ENCODE data around the gene TTC22.
A peak's percentile ranks its signal among the peaks of the same experiment; 100 is the strongest.

The TTC22 gene

DNA sequence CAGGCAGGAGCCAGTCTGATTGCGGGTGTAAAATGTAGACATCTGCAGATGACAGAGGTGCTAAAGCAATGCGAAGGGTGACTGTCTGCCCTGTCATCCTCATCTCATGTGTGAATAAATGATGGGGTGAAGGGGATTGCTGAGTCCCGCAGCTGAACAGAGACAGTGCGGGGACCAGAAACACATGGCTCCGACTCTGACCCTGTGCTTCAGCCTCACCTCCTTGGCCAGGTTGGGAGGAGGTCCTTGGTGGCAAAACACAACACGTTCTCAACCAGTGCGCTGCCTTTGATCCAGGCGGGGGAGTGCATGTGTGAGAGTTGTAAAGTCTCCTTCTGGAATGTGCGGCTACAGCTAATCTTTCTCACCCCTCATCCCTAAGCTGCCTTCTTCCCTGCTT, 32.0 kb upstream of the TTC22 start:
- no peak for DNase-seq

DNA sequence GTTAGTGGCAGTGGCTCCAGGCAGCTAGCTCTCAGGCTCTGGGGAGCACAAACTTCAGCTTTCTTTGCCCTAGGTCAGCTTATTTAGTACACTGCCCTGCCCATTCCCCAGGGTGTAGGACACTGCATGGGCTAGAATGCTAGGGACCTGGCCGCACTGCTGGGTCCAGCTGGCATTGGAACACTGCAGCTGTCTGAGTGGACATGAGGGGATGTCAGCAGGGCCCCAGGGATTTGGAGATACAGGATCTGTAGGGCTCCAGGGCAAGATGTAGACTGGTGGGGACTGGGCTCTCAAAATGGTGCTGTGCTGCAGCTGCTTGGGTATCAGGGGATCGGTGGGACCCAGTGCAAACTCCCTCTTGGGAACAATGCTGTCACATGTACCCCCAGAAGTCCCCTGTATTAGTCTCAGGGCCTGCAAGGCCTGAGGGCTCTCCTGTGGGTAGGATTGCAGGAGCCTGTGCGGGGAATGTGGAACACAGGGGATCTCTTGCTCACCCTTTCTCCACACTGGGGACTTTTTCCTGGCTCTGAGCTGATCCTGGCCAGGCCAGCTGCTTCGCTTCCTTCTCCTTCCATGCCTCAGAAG, 25.2 kb upstream of the TTC22 start:
- DNase-seq, result no peak

DNA sequence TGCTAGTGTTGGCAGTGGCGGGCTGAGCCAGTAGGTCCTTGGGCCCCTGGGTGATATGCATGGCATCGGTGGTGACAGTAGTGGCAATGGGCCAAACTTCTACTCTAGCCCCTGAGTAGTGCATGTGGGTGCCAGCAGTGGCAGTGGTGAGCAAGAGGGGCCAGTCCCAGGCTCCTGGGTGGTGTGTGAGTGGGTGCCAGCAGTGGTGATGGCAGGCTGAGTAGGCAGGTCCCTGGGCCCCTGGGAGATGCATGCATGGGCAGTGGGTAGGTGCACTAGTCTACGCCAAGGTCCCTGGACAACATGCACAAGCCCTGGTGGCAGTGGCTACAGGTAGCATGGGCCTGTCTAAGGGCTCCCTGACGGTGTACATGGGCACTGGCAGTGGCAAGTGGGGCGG, 24.6 kb upstream of the TTC22 start:
- no peak for DNase-seq

DNA sequence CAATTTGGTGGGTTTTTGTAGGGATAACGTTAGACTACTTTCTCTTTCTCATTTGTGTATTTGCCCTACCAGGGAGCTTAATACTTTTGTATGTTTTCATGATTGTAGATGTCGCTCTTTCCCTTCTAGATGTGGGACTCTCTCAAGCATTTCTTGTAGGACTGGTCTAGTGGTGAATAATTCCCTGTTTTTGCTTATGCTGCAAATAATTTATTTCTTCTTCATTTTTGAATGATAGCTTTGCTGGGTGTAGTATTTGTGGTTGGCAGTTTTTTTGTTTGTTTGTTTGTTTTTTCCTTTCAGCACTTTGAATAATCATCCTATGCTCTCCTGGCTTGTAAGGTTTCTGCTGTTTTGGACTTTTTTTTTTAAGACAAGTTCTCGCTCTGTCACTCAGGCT, 22.5 kb upstream of the TTC22 start:
- DNase-seq, result no peak

DNA sequence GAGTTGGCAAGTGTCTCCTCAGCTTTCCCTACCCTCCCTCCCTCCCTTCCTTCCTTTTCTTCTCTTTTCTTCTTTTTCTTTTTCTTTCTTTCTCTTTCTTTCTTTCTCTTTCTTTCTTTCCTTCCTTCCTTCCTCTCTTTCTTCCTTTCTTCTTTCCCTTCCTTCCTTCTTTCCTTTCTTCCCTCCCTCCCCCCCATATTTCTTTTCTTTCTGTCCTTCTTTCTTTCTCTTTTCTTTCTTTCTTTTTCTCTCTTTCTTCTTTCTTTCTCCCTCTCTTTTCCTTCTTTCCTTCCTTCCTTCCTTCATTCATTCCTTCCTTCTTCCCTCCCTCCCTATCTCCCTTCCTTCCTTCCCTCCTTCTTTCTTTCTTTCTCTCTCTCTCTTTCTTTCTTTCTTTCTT, 18.6 kb upstream of the TTC22 start:
- no peak for DNase-seq

DNA sequence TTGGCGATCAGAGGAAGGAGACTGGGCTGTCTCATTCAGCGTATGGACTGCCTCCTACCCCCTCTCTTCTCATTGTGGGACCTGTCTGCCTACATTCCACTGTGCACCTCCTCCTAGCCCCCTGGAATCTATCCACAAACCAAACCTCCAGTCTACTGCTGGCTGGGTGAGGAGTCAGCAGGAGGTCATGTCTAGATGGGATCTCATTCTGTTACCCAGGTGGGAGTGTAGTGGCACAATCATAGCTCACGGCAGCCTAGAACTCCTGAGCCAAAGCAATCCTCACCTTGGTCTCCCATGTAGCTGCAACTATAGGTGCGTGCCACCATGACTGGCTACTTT, 18.0 kb upstream of the TTC22 start:
- no peak for DNase-seq

DNA sequence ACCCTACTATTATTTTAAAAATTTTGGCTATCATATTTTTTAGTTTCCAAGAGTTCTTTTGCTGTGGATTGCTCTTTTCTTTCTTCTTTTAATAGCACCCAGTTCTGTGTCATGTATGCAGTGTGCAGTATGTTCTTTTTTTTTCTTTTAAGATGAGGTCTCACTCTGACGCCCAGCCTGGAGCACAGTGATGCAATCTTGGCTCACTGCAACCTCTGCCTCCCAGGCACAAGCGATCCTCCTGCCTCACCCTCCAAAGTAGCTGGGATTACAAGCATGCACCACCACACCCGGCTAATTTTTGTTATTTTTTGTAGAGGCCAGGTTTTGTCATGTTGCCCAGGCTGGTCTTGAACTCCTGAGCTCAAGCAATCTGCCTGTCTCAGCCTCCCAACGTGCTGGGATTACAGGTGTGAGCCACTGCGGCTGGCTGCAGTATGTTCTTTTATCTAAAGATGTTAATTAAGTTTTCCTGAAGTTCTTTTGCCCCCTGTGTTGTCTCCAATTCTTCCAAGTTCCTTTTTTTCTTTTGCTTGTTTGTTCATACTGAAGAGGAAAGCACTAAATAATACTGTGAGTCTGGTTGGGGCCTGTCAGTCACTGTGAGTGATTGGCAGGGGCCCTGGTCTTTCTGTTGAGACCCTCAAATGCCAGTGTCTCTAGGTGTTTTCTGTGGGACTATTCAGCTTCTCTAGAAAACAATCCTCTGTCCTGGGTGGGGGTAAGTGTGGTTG, 17.5 kb upstream of the TTC22 start:
- no peak for DNase-seq

DNA sequence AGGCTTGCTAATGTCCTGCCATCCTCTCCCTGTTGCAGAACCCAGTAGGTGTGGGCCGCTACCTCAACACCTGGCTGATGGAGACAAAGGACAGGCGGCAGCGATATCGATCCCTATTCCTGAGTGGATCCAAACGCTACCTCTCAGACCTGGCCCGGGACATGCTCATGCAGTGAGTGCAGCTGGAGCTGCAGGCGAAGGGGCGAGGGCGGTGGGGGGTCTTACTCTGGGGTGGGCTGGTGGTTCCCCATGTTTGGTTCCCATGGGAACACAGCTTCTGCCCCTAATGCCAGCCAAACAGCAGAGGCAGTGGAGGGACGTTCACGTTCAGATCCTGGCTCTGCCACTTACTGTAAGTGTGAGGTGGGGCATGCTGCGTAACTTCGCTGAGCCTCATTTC, 15.8 kb upstream of the TTC22 start:
- DNase-seq, result no peak

DNA sequence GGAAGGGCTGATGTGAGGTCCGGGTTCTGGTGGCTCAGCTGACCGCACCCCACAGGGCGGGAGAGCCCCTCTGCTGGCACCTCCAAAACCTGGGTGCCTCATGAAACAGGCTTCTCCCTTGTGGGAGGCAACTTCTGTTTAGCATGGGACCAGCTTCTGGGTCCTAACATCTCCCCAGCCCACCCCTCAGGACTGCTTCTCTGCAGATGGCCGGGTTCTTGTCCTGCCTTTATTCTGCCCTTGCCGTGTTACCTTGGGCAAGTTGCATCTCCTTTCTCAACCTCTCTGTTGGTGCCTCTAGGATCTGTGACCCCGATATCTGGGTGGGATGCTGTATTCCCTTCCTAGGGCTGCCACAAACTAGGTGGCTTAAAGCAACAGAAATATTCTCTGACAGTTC, 15.0 kb upstream of the TTC22 start:
- no peak for DNase-seq

DNA sequence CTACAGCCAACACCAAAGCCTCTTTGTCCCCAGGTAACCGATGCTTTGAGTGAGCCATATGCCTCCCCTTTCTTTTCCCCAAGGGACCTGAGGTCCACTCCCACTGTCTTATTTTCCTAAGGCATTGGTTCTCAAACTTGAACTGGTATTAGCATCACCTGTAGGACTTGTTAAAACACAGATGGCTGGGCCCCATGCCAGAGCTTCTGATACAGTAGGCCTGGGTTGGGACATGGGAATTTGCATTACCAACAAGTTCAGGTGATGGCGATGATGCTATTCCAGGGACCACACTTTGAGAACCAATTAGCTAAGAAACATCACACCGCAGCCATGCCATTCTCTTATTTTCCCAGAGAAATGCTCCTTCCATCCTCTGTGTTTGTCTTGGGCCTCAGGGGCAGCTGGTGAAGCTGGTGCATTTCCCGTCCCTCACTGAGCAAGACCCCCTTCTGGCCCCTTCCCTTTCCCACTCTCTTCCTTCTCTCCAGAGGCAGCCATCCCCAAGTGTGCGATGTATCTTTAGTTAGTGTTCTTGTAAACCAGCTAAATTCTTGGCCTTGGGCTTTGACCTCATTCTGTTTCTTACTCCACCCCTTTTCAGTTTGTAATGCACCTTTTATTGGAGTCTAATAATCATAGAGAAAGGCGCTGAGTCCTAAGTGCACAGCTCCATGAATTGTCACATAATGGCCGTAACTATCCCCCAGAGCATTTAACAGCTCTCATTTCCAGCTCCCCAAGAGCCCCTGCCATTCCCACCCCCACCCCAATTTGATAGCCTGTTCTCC, 14.2 kb upstream of the TTC22 start:
- no peak for DNase-seq

DNA sequence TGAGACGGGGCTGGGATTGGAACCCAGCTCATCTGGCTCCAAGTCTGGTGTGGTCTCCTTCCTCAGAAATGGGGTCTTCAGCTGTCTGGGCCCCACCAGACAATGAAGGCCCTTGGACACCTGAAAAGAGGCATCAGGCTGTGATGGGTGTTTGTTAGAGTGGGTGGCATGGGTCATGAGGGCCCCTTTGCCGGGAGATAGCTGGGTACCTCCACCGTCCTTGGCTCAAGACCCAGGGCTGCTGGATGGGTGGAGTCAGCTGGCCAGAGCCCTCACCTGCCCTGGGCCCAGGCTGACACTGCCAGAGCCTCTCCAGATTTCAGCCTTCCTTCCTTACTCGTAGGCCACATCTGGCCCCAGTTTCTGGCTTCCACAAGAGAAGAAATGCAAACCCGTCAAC, 13.4 kb upstream of the TTC22 start:
- DNase-seq, result no peak

DNA sequence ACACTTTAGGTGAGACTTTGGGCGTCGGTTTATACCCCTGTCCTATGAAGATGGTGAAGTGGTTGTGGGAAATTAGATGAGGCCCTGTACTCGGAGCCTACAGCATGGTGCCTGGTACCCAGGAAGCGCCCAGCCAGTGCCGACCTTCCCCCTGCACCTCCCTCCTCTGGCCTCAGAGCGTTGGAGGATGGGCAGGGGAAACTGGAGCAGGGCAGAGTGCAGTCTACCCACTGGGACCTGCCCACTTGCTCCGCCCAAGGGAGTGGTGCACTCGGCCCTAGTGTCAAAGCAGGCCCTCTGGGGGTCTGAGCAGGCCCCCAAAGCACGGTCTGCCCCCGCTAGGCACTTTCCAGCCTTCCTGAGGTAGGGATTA, 13.0 kb upstream of the TTC22 start:
- DNase-seq, result no peak

DNA sequence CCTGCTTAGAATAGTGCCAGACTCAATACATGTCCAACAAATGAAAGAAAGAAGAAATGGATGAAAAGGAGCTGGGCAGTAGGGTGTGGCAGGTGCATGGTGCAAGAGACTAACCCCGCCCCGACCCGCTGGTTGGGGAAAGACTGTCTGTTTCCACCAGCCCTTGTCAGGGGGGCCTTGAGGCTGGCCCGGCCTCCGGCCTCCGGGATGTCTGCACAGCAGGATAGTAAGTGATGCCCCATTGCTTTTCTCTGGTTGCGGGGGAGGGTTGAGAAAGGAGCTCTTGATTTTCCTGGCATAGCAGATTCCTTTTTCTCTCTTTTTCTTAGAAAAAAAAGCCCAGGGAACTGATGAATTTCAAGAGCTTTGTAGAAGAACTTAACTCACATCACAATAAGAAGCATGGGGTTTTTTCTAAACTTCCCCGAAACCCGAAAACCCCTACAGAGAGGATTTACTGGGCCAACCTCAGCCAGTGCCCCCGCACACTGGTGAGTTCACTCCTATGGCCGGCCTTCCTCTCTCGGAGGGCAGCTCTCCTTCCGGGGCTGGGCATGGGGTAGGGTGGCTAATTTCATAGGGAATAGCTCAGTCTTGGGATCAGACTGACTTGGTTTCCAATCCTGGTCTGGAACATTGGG, 12.5 kb upstream of the TTC22 start:
- DNase-seq, result no peak

DNA sequence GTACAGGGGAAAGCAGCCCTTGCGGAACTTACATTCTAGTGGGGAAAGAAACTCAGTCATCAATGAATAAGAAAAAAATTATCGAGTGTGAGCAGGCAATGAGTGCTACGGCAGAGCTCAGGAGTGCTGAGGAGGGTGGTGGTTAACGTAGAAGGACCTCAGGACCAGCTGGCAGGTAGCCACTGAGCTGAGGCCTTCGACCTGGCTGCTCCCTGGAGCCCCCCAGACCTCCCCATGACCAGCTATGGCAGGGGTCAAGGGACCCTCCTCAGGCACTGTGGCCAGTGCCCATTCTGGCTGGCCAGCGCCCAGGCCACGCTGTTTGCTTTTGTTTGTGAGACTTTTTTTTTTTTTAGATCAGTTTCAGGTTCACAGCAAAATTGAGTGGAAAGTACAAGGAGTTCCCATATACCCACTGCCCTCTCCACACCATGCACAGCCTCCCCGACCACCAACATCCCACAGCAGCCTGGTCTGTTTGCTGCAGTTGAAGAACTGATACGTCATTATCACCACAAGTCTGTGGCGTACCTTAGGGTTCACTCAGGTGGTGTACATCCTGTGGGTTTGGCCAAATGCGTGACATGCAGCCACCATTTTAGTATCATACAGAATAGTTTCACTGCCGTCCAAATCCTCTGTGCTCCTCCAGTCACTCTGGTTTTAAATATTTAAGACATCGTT, 11.8 kb upstream of the TTC22 start:
- DNase-seq, result no peak

DNA sequence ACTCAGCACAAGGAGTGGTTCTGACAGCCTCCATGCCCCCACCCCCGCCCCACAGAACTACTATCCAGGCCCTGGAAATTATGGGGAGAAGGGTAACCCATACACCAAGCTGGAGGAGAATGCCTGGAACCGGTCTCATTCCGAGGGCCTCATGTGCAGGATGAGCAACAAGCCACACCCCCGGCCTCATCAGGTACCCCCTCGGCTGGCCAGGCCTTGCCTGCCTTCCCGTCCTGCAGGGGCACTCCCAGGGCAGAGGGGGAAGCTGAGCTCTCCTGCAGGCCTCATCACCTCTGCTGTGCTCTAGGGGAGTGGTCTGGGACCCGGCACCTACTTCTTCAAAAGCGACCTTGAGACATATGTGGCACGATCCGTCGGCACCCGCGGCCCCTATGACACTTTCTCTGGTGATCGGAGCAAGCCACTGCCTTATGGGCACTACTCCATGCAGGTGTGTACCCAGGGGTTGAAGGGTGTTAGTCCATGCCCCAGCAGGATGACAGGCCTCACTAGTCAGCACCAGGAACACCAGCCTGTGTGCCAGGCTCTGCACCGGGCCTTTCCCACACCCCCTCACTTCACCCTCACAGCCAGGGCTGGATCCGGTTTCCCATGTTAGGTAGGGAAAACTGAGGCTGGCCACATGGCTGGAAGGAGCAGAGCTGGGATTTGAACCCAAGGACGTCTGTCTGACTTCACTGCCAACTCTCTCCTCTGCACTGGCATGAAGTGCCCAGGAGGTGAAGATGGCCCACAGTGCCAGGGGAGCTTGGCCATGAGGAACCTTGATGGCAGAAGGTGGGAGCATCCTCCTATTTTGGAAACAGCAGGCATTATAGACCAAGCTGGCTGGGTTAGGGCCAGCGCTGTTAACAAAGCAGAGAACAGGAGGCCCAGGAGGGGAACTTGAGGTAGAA, 10.9 kb upstream of the TTC22 start:
- no peak for DNase-seq

DNA sequence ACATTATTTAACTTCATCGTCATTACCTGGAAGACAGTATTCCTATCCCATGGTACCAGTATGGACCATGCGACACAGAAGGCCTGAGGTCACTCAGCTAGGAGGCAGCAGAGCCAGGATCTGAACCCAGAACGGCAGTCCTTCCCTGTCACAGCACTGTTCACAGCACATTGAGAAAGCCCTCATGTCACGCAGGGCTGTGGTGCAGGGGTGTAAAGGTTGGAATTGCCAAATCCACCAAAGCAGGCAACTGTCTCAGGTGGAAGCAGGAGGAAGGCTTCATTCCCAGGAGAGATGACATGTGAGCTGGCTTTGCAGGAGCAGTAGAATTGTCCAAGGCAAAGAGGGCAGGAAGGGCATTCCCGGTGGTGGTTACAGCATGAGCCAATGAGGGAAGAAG, 9.9 kb upstream of the TTC22 start:
- DNase-seq, result no peak

DNA sequence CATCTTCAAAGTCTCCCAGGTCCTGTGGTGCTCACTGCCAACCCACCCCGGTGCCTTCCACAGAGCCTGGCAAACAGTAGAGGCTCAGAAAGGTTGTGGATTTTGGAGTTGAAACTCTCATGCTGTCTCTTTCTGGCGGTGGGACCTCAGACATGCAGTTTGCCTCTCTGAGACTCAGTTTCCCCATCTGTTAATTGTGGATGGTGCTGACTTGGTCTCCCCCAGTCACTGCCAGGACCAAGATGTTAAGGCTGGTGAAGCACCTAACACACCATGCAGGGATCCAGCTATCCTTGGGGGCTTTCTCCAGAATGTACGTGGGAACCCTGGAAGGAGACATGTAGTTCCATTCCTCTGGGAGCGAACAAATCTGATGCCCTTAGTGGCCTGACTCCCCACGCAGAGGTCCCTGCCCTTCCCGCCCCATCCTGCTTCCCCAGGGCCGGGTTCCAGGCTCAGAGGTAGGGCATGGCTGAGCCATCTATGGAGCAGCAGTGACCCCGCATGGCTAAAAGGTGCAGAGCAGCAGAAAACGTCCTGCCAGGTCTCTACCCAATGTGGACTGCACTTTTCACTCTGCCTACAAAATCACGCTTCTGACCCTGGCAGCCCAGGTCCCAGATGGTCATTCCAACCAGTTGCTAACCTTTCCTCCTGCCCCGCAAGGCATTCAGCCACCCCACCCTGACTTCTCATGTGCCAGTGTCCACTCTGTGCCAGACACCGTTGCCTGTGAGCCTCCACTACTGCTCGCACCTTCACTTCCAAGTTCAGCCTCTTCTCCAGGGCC, 9.2 kb upstream of the TTC22 start:
- DNase-seq, result peak; percentile 68

DNA sequence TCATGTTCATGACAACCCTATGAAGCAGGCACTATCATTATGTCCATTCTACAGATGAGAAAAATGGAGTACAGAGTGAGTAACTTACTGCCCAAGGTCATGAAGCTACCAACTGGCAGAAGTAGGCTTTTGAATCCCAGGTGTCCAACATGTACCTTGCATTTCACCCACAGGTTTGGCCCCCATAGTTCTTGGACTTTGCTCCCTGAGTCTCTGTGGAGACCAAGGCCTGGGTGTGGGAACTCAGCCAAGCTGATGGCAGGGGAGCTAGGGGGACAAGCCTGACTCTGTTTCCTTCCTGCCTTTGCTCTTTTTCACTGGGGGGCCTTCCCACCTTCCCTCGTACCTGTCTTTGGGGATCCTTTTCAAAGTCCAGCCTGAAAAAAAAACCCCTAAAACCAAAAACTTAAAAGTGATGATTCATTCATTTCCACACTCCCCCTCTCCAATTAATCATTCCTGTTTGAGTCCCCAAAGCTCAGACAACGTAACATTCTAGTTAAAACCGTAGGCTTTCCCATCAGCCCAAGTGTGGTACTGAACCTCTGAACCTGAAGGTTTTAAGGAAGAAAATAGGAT, 8.5 kb upstream of the TTC22 start:
- DNase-seq, result no peak

DNA sequence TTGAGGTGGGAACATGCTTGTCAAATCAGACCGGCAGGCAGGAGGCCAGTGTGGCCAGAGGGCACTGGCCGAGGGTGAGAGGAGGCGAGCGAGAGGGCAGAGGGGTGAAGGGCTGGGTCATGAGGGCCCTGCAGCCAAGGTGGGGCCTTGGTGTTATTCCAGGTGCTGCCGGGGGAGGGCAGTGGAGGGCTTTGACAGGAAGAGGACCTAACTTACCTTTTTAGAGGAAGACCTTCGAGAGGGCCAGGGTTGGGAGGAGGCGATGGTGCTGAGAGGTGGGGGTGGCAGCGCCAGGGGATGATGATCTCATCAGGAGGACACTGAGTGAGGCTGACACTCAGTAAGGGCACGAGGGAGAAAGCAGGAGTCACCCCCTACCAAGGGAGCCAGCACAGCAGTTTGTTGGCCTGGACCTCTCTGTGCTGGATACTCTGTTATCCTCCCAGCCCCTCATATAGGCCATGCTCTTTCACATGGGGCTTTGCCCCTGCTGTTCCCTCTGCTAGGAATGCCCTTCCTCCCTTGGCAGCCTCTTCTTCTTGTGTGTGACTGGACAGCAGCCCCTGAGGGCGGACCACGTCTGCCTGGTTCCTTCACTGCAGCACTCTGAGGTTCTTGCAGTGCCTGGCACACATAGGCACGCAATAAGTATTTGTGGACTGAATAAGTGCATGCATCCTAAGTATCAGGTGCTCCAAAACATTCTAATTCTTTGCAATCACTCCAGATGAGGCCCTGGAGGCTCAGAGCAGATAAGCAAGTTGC, 7.5 kb upstream of the TTC22 start:
- no peak for DNase-seq

DNA sequence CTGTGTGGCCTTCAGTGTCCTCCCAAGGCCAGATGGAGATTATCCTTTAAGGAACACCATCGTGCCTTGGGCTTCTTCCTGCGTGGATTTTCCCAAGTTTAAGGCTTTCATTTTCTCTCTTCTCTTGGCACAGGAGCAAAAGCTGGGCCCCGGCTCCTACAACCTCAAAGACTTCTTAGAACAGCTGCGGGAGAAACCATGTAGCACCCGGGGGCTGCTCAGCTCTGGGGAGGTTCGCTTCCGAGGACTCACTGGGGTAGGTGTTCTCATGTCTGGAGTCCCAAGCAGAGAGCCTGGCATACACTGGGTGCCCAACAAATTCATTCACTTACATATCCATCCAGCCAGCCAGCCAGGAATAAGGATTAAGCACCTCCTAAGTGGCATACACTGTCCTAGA, 6.6 kb upstream of the TTC22 start:
- no peak for DNase-seq
